Nephron (organoid): ENCODE measurements around the gene GLOD4.

ENCODE experiments used
- H3K27ac Mint-ChIP-seq, 3 experiments: 2 replicates each; pipeline ENCODE4 v1.8.0; 2020; ENCODE audit warnings: mixed read lengths in 3 of 3, mild to moderate bottlenecking in 2 of 3, moderate library complexity in 1 of 3
- H3K27me3 Mint-ChIP-seq: 2 replicates; pipeline ENCODE4 v1.8.0; 2021; ENCODE audit warnings: low read depth, mild to moderate bottlenecking, moderate library complexity, mixed read lengths
- H3K36me3 Mint-ChIP-seq: 2 replicates; pipeline ENCODE4 v1.8.0; 2020; ENCODE audit warnings: low read depth, mixed read lengths
- H3K4me1 Mint-ChIP-seq: 2 replicates; pipeline ENCODE4 v1.8.0; 2020; ENCODE audit warnings: mixed read lengths
- H3K4me3 Mint-ChIP-seq, 3 experiments: 2 replicates each; pipeline ENCODE4 v1.8.0; 2020; ENCODE audit warnings: mild to moderate bottlenecking in 3 of 3, mixed read lengths in 3 of 3, moderate library complexity in 2 of 3
- H3K9me3 Mint-ChIP-seq: 2 replicates; pipeline ENCODE4 v1.8.0; 2020; ENCODE audit warnings: mixed read lengths
- CTCF ChIP-seq, 3 experiments: fragments of 200-600 bp; sonication (generic); IDR thresholded peaks; one replicate each; pipeline ENCODE4 v1.5.0; 2021; ENCODE audit warnings: antibody characterized with exemption in 3 of 3; ENCODE audit not compliant: unreplicated experiment in 3 of 3

Gene GLOD4

GRCh38 chr17:746783-747629 lies 35.1 kb downstream of the GLOD4 start:
- no peak for TF ChIP-seq CTCF (IDR thresholded peaks at IDR 0.05; ENCODE audit: unreplicated experiment in 3 of 3)
- Mint-ChIP-seq H3K36me3 (peaks cover 79% of the 10 kb centered on the region), H3K9me3 (peaks cover 13% of the 10 kb centered on the region)

GRCh38 chr17:746181-746580 lies 35.9 kb downstream of the GLOD4 start:
- H3K9me3 Mint-ChIP-seq = peaks cover 13% of the 10 kb centered on the region

More at GRCh38 chr17:746783-747629, 35.1 kb downstream of the GLOD4 start:
- peaks cover 16% of the 10 kb centered on the region for H3K4me1 Mint-ChIP-seq
- no peak overlapping the region for H3K4me3 Mint-ChIP-seq
- no peak overlapping the region for H3K27ac Mint-ChIP-seq
- no peaks in the 10 kb centered on the region for H3K27me3 Mint-ChIP-seq

DNA sequence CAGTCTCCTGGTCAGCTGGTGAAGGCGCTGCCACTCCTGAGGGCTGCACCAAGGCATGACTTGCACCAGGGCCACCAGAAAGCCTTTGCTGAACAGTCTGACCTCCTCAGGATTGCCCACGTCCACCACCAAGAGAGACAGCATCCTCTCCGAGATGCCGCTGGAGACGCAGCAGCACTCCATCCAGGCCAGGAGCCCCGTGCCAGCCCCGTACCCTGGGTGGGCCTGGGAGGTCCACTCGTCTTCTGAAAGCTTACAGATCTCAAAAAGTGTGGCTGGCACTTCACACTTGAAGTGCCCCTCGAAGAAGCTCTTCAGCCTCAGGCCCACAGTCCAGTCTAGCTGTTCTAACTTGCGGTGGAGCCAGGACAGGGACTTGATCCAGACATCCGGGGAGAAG lies 36.7 kb downstream of the GLOD4 start:
- TF ChIP-seq CTCF (IDR thresholded peaks at IDR 0.05; ENCODE audit: unreplicated experiment in 3 of 3) = no peak
- Mint-ChIP-seq H3K9me3 (peaks cover 13% of the 10 kb centered on the region), H3K36me3 (peaks cover 86% of the 10 kb centered on the region), H3K4me1 (peaks cover 4% of the 10 kb centered on the region), H3K27me3 (no peaks in the 10 kb centered on the region), H3K27ac (no peak overlapping the region), H3K4me3 (no peak overlapping the region)

More at GRCh38 chr17:746181-746580, 35.9 kb downstream of the GLOD4 start:
- Mint-ChIP-seq H3K4me1 (peaks cover 12% of the 10 kb centered on the region), H3K27me3 (no peaks in the 10 kb centered on the region), H3K27ac (no peak overlapping the region), H3K4me3 (no peak overlapping the region), H3K36me3 (peaks cover 87% of the 10 kb centered on the region)
- no peak for TF ChIP-seq CTCF (IDR thresholded peaks at IDR 0.05; ENCODE audit: unreplicated experiment in 3 of 3)

- no peak overlapping the region for H3K4me3 Mint-ChIP-seq
- TF ChIP-seq CTCF (IDR thresholded peaks at IDR 0.05; ENCODE audit: unreplicated experiment in 3 of 3) = no peak
- H3K36me3 Mint-ChIP-seq = peaks cover 84% of the 10 kb centered on the region
- no peak overlapping the region for H3K27ac Mint-ChIP-seq
- no peaks in the 10 kb centered on the region for H3K4me1 Mint-ChIP-seq
- peaks cover 13% of the 10 kb centered on the region for H3K9me3 Mint-ChIP-seq
- no peaks in the 10 kb centered on the region for H3K27me3 Mint-ChIP-seq
Observed at GRCh38 chr17:744937-745336, 37.1 kb downstream of the GLOD4 start.

DNA sequence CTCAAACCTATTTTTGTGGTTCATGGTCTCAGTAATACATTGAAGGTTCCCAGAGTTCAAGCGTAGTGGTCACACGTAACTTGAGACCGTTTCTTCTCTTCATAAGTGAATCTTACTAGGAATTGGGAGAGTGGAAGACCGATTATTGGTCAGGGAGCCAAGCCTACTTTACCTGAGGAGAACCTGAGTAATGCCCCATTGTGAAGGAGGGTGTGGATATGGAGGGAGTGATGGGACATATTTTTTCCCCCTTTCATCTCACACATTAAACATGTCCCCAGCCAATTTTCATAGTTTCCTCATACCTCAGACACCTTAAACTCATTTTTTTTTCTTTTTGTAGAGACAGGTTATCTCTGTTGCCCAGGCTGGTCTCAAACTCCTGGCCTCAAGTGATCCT lies 38.9 kb downstream of the GLOD4 start:
- no peak for TF ChIP-seq CTCF (IDR thresholded peaks at IDR 0.05; ENCODE audit: unreplicated experiment in 3 of 3)
- Mint-ChIP-seq H3K27me3 (no peaks in the 10 kb centered on the region), H3K4me3 (no peak overlapping the region), H3K4me1 (no peaks in the 10 kb centered on the region), H3K36me3 (peaks cover 76% of the 10 kb centered on the region), H3K9me3 (peaks cover 3% of the 10 kb centered on the region), H3K27ac (no peak overlapping the region)
